ENCODE results near the gene SPG21.

SPG21 gene

GRCh38 chr15:64934023-64934422, 55.7 kb downstream of the SPG21 start:
- DNase-seq: no peak

GRCh38 chr15:64931381-64931780, 58.3 kb downstream of the SPG21 start:
- DNase-seq: no peak

- no peak for DNase-seq
Measured at GRCh38 chr15:64930778-64931371, 58.8 kb downstream of the SPG21 start.

- no peak for DNase-seq
Measured at GRCh38 chr15:64930019-64930652, 59.6 kb downstream of the SPG21 start.

GRCh38 chr15:64928626-64929220, 61.0 kb downstream of the SPG21 start:
- no peak for DNase-seq

GRCh38 chr15:64926661-64927060, 63.1 kb downstream of the SPG21 start:
- DNase-seq: no peak

- no peak for DNase-seq
Measured at GRCh38 chr15:64925335-64926330, 64.1 kb downstream of the SPG21 start.

GRCh38 chr15:64923546-64923945, 66.2 kb downstream of the SPG21 start:
- no peak for DNase-seq

- no peak for DNase-seq
Measured at GRCh38 chr15:64921711-64922110, 68.0 kb downstream of the SPG21 start.

- DNase-seq: no peak
Measured at GRCh38 chr15:64919721-64920120, 70.0 kb downstream of the SPG21 start.

- DNase-seq: no peak
Measured at GRCh38 chr15:64917211-64917610, 72.5 kb downstream of the SPG21 start.

GRCh38 chr15:64916365-64916764, 73.3 kb downstream of the SPG21 start:
- no peak for DNase-seq

- no peak for DNase-seq
Measured at GRCh38 chr15:64915518-64916227, 74.0 kb downstream of the SPG21 start.

All from CD4-positive, alpha-beta T cell treated with Interleukin-4 for 4 hours (primary cell).